ENCODE measurements around the gene MGAT3.

DNA sequence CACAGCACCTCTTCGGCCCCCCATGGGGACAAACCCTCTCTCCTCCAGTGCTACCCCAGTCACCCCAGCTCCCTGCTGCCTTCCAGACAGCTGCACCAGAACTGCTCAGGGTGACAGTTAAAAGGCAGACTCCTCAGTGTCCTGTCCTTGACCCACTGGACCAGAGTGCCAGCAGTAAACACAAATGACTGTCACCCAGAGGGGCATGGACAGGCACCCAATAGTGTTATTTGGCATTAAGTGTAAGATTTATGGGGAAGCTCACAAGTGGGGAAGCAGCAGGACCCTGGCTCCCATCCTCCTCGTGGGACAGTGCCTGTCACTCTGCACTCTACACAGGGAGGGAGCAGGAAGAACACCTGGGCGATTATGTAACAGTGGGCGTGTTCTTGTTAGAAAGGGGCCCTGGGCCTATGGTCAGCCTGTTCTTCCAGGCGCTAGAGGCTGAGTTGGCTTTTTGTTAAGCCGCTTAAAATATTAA is 70.7 kb downstream of the MGAT3 start:
- TF ChIP-seq ZBTB21 (tag by site-specific recombination; IDR thresholded peaks at IDR 0.05) (no peak), ZNF677 (tag by site-specific recombination; IDR thresholded peaks at IDR 0.05) (no peak), ZNF561 (tag by site-specific recombination; IDR thresholded peaks at IDR 0.05; ENCODE audit: borderline replicate concordance) (no peak), ZNF558 (tag by site-specific recombination; IDR thresholded peaks at IDR 0.05) (no peak)
- TF ChIP-seq, protein P1, sequence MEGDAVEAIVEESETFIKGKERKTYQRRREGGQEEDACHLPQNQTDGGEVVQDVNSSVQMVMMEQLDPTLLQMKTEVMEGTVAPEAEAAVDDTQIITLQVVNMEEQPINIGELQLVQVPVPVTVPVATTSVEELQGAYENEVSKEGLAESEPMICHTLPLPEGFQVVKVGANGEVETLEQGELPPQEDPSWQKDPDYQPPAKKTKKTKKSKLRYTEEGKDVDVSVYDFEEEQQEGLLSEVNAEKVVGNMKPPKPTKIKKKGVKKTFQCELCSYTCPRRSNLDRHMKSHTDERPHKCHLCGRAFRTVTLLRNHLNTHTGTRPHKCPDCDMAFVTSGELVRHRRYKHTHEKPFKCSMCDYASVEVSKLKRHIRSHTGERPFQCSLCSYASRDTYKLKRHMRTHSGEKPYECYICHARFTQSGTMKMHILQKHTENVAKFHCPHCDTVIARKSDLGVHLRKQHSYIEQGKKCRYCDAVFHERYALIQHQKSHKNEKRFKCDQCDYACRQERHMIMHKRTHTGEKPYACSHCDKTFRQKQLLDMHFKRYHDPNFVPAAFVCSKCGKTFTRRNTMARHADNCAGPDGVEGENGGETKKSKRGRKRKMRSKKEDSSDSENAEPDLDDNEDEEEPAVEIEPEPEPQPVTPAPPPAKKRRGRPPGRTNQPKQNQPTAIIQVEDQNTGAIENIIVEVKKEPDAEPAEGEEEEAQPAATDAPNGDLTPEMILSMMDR (tag by site-specific recombination; IDR thresholded peaks at IDR 0.05) = no peak
- TF ChIP-seq, protein P2, sequence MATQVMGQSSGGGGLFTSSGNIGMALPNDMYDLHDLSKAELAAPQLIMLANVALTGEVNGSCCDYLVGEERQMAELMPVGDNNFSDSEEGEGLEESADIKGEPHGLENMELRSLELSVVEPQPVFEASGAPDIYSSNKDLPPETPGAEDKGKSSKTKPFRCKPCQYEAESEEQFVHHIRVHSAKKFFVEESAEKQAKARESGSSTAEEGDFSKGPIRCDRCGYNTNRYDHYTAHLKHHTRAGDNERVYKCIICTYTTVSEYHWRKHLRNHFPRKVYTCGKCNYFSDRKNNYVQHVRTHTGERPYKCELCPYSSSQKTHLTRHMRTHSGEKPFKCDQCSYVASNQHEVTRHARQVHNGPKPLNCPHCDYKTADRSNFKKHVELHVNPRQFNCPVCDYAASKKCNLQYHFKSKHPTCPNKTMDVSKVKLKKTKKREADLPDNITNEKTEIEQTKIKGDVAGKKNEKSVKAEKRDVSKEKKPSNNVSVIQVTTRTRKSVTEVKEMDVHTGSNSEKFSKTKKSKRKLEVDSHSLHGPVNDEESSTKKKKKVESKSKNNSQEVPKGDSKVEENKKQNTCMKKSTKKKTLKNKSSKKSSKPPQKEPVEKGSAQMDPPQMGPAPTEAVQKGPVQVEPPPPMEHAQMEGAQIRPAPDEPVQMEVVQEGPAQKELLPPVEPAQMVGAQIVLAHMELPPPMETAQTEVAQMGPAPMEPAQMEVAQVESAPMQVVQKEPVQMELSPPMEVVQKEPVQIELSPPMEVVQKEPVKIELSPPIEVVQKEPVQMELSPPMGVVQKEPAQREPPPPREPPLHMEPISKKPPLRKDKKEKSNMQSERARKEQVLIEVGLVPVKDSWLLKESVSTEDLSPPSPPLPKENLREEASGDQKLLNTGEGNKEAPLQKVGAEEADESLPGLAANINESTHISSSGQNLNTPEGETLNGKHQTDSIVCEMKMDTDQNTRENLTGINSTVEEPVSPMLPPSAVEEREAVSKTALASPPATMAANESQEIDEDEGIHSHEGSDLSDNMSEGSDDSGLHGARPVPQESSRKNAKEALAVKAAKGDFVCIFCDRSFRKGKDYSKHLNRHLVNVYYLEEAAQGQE (tag by site-specific recombination; IDR thresholded peaks at IDR 0.05) = no peak
- TF ChIP-seq, protein P3, sequence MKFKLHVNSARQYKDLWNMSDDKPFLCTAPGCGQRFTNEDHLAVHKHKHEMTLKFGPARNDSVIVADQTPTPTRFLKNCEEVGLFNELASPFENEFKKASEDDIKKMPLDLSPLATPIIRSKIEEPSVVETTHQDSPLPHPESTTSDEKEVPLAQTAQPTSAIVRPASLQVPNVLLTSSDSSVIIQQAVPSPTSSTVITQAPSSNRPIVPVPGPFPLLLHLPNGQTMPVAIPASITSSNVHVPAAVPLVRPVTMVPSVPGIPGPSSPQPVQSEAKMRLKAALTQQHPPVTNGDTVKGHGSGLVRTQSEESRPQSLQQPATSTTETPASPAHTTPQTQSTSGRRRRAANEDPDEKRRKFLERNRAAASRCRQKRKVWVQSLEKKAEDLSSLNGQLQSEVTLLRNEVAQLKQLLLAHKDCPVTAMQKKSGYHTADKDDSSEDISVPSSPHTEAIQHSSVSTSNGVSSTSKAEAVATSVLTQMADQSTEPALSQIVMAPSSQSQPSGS (tag by site-specific recombination; IDR thresholded peaks at IDR 0.05; ENCODE audit: low read depth) = no peak
- TF ChIP-seq, protein P4, sequence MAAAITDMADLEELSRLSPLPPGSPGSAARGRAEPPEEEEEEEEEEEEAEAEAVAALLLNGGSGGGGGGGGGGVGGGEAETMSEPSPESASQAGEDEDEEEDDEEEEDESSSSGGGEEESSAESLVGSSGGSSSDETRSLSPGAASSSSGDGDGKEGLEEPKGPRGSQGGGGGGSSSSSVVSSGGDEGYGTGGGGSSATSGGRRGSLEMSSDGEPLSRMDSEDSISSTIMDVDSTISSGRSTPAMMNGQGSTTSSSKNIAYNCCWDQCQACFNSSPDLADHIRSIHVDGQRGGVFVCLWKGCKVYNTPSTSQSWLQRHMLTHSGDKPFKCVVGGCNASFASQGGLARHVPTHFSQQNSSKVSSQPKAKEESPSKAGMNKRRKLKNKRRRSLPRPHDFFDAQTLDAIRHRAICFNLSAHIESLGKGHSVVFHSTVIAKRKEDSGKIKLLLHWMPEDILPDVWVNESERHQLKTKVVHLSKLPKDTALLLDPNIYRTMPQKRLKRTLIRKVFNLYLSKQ (tag by site-specific recombination; IDR thresholded peaks at IDR 0.05; ENCODE audit: borderline replicate concordance) = no peak
